Amygdala (tissue), 56 donors: ENCODE measurements around the gene IL1RN.

Source experiments
- DNase-seq, 56 donors: peaks; one replicate each; lab custom pipeline; 2025; lab: John Stamatoyannopoulos, UW

IL1RN gene

GRCh38 chr2:113149553-113150257 lies 22.3 kb downstream of the IL1RN start:
- no peak for DNase-seq

GRCh38 chr2:113150258-113150601 lies 22.8 kb downstream of the IL1RN start:
- DNase-seq, result no peak

- DNase-seq, result no peak
These were observed 27.9 kb downstream of the IL1RN start for GRCh38 chr2:113155331-113155730.

GRCh38 chr2:113156278-113157117 lies 29.1 kb downstream of the IL1RN start:
- peak in 1 of 56 donors; percentile 10 for DNase-seq

GRCh38 chr2:113157118-113157896 lies 29.9 kb downstream of the IL1RN start:
- peak in 5 of 56 donors; percentile 8 to 53 (median 31) for DNase-seq

GRCh38 chr2:113157897-113158753 lies 30.7 kb downstream of the IL1RN start:
- no peak for DNase-seq

GRCh38 chr2:113158884-113159553 lies 31.6 kb downstream of the IL1RN start:
- DNase-seq, result no peak

GRCh38 chr2:113160248-113160647 lies 32.9 kb downstream of the IL1RN start:
- DNase-seq, result no peak

- DNase-seq, result no peak
These were observed 33.6 kb downstream of the IL1RN start for GRCh38 chr2:113160962-113161361.

- DNase-seq, result no peak
These were observed 34.8 kb downstream of the IL1RN start for GRCh38 chr2:113162173-113162572.

- DNase-seq, result no peak
These were observed 35.5 kb downstream of the IL1RN start for GRCh38 chr2:113162869-113163268.

GRCh38 chr2:113164215-113164929 lies 37.0 kb downstream of the IL1RN start:
- no peak for DNase-seq

GRCh38 chr2:113164930-113165585 lies 37.7 kb downstream of the IL1RN start:
- no peak for DNase-seq

GRCh38 chr2:113166187-113166645 lies 38.8 kb downstream of the IL1RN start:
- no peak for DNase-seq

GRCh38 chr2:113167115-113167932 lies 39.9 kb downstream of the IL1RN start:
- DNase-seq, result no peak

- no peak for DNase-seq
These were observed 40.6 kb downstream of the IL1RN start for GRCh38 chr2:113167962-113168340.

GRCh38 chr2:113169002-113169530 lies 41.7 kb downstream of the IL1RN start:
- no peak for DNase-seq
